B cell (primary cell): ENCODE results near the gene CPS1. TPM values are rescaled to one million over a fixed set of nuclear protein-coding genes. Genes with fewer than 3 reads are reported as not detected.

ENCODE experiments used
- ATAC-seq: fragments of 200-7000 bp; cut with Tn5 transposase; one replicate; pipeline ENCODE4 v1.10.0; 2021; ENCODE audit warnings: low read depth, mild to moderate bottlenecking, moderate number of reproducible peaks, moderate library complexity
- CTCF ChIA-PET: fragments of 350-600 bp; sonication (Branson Sonifier 250); formaldehyde crosslinking; loops from one replicate; lab custom pipeline; 2021; ENCODE audit warnings: antibody characterized with exemption, inconsistent platforms; lab: Charles Lee
- POLR2A ChIA-PET: fragments of 350-600 bp; sonication (Branson Sonifier 250); formaldehyde crosslinking; loops from one replicate; lab custom pipeline; 2021; ENCODE audit warnings: antibody characterized with exemption; lab: Charles Lee
- DNase-seq: peaks from one replicate; pipeline ENCODE4 v3.0.0; 2013
- H2AFZ ChIP-seq: 2 replicates; pipeline ENCODE4 v1.6.1; 2012; ENCODE audit warnings: mild to moderate bottlenecking, low read depth, low read length; ENCODE audit not compliant: insufficient read depth, poor library complexity, severe bottlenecking
- H3K27ac ChIP-seq, 2 donors: 1 replicate in 1 of 2; 2 replicates in 1 of 2; pipeline ENCODE4 v1.5.1; 2012 to 2013; ENCODE audit warnings: low read length in 2 of 2, mild to moderate bottlenecking in 2 of 2, moderate library complexity in 1 of 2
- H3K27me3 ChIP-seq, 4 experiments: fragments of 200-600 bp in 1 of 4; sonication (generic) in 1 of 4; replicated peaks in 1 of 4; 1 replicate in 2 of 4; 2 replicates in 2 of 4; pipeline versions ENCODE4 v1.6.1 to v1.7.0; 2013 to 2016; ENCODE audit warnings: low read length in 3 of 4, mild to moderate bottlenecking in 2 of 4, mixed read lengths in 1 of 4, moderate library complexity in 1 of 4; ENCODE audit not compliant: insufficient read depth in 4 of 4, control insufficient read depth in 3 of 4; ENCODE audit errors: control extremely low read depth in 1 of 4
- H3K36me3 ChIP-seq, 2 experiments: replicated peaks in 1 of 2; 1 replicate in 1 of 2; 2 replicates in 1 of 2; pipeline versions ENCODE4 v1.6.1 to v1.7.1; 2013; ENCODE audit warnings: low read length in 1 of 2; ENCODE audit not compliant: insufficient read depth in 2 of 2, control insufficient read depth in 1 of 2; ENCODE audit errors: control extremely low read depth in 1 of 2, extremely low read depth in 1 of 2
- H3K4me1 ChIP-seq, 2 donors: fragments of 200-600 bp in 1 of 2; sonication (generic) in 1 of 2; 1 replicate in 1 of 2; 2 replicates in 1 of 2; pipeline versions ENCODE4 v1.5.1 to v1.6.1; 2013 to 2017; ENCODE audit warnings: low read length in 2 of 2; ENCODE audit not compliant: control insufficient read depth in 2 of 2, insufficient read depth in 2 of 2
- H3K4me2 ChIP-seq: replicated peaks from 2 replicates; pipeline ENCODE3; 2012; ENCODE audit warnings: mild to moderate bottlenecking, low read depth, low read length; ENCODE audit not compliant: poor library complexity, severe bottlenecking
- H3K4me3 ChIP-seq, 5 experiments: fragments of 200-600 bp in 1 of 5; sonication (generic) in 1 of 5; 1 replicate in 3 of 5; 2 replicates in 2 of 5; pipeline versions ENCODE4 v1.5.1 to v1.7.0; 2011 to 2016; ENCODE audit warnings: low read length in 4 of 5, mild to moderate bottlenecking in 4 of 5, low read depth in 2 of 5, control low read depth in 1 of 5, moderate library complexity in 1 of 5; ENCODE audit not compliant: insufficient read depth in 1 of 5; ENCODE audit errors: control extremely low read depth in 1 of 5, extremely low read depth in 1 of 5
- H3K79me2 ChIP-seq: fragments of 200-600 bp; sonication (generic); one replicate; pipeline ENCODE4 v1.6.0; 2016; ENCODE audit warnings: low read length; ENCODE audit not compliant: control insufficient read depth, insufficient read depth
- H3K9ac ChIP-seq: fragments of 200-600 bp; sonication (generic); 2 replicates; pipeline ENCODE4 v1.6.1; 2017; ENCODE audit warnings: mild to moderate bottlenecking, low read length, moderate library complexity
- H3K9me3 ChIP-seq, 3 donors: one replicate each; pipeline versions ENCODE4 v1.6.1 to v1.7.1; 2013; ENCODE audit warnings: low read length in 2 of 3; ENCODE audit not compliant: control insufficient read depth in 2 of 3, insufficient read depth in 1 of 3; ENCODE audit errors: control extremely low read depth in 1 of 3
- H4K20me1 ChIP-seq: 2 replicates; pipeline ENCODE4 v1.6.0; 2012; ENCODE audit warnings: mild to moderate bottlenecking, low read length; ENCODE audit not compliant: insufficient read depth, control insufficient read depth, poor library complexity, severe bottlenecking
- H3K27ac Mint-ChIP-seq: one replicate; pipeline ENCODE4 v1.8.0; 2021; ENCODE audit warnings: mixed read lengths
- H3K27me3 Mint-ChIP-seq: one replicate; pipeline ENCODE4 v1.8.0; 2021; ENCODE audit warnings: mixed read lengths
- H3K4me1 Mint-ChIP-seq: one replicate; pipeline ENCODE4 v1.8.0; 2021; ENCODE audit warnings: mixed read lengths
- H3K4me3 Mint-ChIP-seq: one replicate; pipeline ENCODE4 v1.8.0; 2021; ENCODE audit warnings: mixed read lengths
- H3K9me3 Mint-ChIP-seq: one replicate; pipeline ENCODE4 v1.8.0; 2022; ENCODE audit warnings: mixed read lengths; ENCODE audit not compliant: insufficient read depth
- EZH2 ChIP-seq: IDR thresholded peaks from 2 replicates; pipeline ENCODE4 v1.6.1; 2012; ENCODE audit warnings: borderline replicate concordance, low read depth, mild to moderate bottlenecking, moderate library complexity, low read length; ENCODE audit not compliant: insufficient read depth, poor library complexity, severe bottlenecking
- WGBS: methylation state at CpG from one replicate; pipeline ENCODE4 v1.1.5; 2013; ENCODE audit warnings: missing lambda C conversion rate; ENCODE audit not compliant: insufficient coverage; 5-methylcytosine and 5-hydroxymethylcytosine counted together
- intact Hi-C: fragments of 100-400 bp; cut with micrococcal nuclease; formaldehyde crosslinking; loops from one replicate; pipeline ENCODE4 v1.10.0; 2022
- polyA plus RNA-seq: library from polyadenylated mRNA; depleted of rRNA; stranded (reverse); fragments of >200 nt; gene quantifications from 2 replicates; pipeline ENCODE4 v1.2.3, GENCODE V29; 2012
- total RNA-seq, 2 donors: library from RNA; stranded (reverse); fragments of 120-200 nt in 1 of 2; gene quantifications; 1 replicate in 1 of 2; 2 replicates in 1 of 2; pipeline versions ENCODE4 v1.2.3 to v1.2.4, GENCODE V29; 2013 to 2022
- TF ChIP-seq, protein P1 (sequence below): fragments of 200-600 bp; IDR thresholded peaks from one replicate; pipeline ENCODE4 v1.8.0; 2022; ENCODE audit warnings: antibody characterized with exemption, mild to moderate bottlenecking

Gene CPS1
- total and polyA plus RNA-seq, 2 donors (not counting 1 experiment from before 2014, with no cell fraction given) = 0.12 to 0.25 TPM

DNA sequence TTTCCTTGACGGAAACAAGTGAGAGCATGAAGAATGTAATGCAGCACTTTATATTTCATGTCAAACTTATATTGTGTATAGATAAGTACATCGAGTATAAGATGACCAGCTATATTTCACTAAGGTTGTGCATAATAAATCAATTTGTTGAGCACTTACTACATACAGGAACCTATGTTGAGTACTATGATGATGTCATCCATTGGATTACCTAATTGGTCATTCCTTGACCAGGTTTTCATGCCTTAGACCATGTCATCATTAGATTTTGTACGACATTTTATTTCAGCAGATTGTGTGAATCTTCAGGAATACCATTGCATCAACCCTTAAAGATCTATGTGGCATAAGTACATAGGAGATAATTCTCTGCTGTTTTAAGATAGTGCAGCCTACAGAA is 119.7 kb downstream of the CPS1 start:
- no peak overlapping the region for H3K9ac ChIP-seq
- no peak for DNase-seq
- H3K79me2 ChIP-seq = no peaks in the 10 kb centered on the region
- no peak overlapping the region for H3K4me3 Mint-ChIP-seq
- no peak overlapping the region for H3K27ac Mint-ChIP-seq
- H4K20me1 ChIP-seq = no peaks in the 10 kb centered on the region
- H3K4me3 ChIP-seq = no peak overlapping the region
- intact Hi-C loops = no loop called here
- no peaks in the 10 kb centered on the region for H3K27me3 ChIP-seq
- no peaks in the 10 kb centered on the region for H3K9me3 Mint-ChIP-seq
- WGBS = no CpG with 5 or more reads among the region's 3 CpGs
- H3K4me2 ChIP-seq = no peak overlapping the region
- no peaks in the 10 kb centered on the region for H3K4me1 Mint-ChIP-seq
- no peak for ATAC-seq
- H3K9me3 ChIP-seq = no peaks in the 10 kb centered on the region
- H3K27ac ChIP-seq = no peak overlapping the region
- H3K27me3 Mint-ChIP-seq = no peaks in the 10 kb centered on the region
- H3K4me1 ChIP-seq = no peaks in the 10 kb centered on the region
- no peaks in the 10 kb centered on the region for H3K36me3 ChIP-seq
- no peak overlapping the region for H2AFZ ChIP-seq
- POLR2A ChIA-PET = no interaction called here
- TF ChIP-seq, protein P1, sequence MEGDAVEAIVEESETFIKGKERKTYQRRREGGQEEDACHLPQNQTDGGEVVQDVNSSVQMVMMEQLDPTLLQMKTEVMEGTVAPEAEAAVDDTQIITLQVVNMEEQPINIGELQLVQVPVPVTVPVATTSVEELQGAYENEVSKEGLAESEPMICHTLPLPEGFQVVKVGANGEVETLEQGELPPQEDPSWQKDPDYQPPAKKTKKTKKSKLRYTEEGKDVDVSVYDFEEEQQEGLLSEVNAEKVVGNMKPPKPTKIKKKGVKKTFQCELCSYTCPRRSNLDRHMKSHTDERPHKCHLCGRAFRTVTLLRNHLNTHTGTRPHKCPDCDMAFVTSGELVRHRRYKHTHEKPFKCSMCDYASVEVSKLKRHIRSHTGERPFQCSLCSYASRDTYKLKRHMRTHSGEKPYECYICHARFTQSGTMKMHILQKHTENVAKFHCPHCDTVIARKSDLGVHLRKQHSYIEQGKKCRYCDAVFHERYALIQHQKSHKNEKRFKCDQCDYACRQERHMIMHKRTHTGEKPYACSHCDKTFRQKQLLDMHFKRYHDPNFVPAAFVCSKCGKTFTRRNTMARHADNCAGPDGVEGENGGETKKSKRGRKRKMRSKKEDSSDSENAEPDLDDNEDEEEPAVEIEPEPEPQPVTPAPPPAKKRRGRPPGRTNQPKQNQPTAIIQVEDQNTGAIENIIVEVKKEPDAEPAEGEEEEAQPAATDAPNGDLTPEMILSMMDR = no peak
- TF ChIP-seq EZH2 = no peak
- CTCF ChIA-PET = no interaction called here

DNA sequence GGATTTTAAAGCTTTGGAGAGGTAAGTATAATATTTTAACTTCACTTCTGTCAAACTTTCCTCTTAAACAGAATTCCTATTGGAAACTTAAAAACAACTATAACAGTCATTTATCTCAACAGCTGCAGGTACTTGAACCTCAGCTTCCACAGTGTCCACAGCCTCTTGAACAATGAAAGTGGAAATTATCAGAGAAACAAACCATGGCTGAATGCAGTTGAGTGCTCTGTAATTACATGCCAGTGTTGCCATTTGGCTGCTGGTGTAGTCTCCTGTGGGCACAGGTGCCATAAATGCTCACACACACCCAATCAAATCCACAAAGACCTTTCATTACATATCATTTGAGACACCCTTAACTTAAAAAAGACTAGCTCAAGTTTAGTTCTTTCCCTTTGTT is 125.1 kb downstream of the CPS1 start:
- Histone ChIP-seq H3K27ac (no peak overlapping the region), H3K27me3 (no peaks in the 10 kb centered on the region), H3K9me3 (no peaks in the 10 kb centered on the region), H3K36me3 (no peaks in the 10 kb centered on the region), H3K79me2 (no peaks in the 10 kb centered on the region), H3K4me2 (no peak overlapping the region), H3K4me1 (no peaks in the 10 kb centered on the region), H2AFZ (no peak overlapping the region), H3K4me3 (no peak overlapping the region), H3K9ac (no peak overlapping the region), H4K20me1 (no peaks in the 10 kb centered on the region)
- ChIA-PET CTCF (no interaction called here), POLR2A (no interaction called here)
- Mint-ChIP-seq H3K4me1 (no peaks in the 10 kb centered on the region), H3K27ac (no peak overlapping the region), H3K9me3 (peaks cover 2% of the 10 kb centered on the region), H3K27me3 (no peaks in the 10 kb centered on the region), H3K4me3 (no peak overlapping the region)
- no peak for ATAC-seq
- intact Hi-C loops = no loop called here
- no peak for DNase-seq
- TF ChIP-seq, protein P1 = no peak
- TF ChIP-seq EZH2 = no peak
